ENCODE measurements around the gene CDH4. TPM values are rescaled to one million over a fixed set of nuclear protein-coding genes. Genes with fewer than 3 reads are reported as not detected.

The CDH4 gene
- total RNA-seq, 1 donor from 2014 or later, result under 0.01 TPM

GRCh38 chr20:61533231-61533631, 281.2 kb downstream of the CDH4 start:
- no peak for DNase-seq (ENCODE audit: low read depth in 2 of 2)

DNA sequence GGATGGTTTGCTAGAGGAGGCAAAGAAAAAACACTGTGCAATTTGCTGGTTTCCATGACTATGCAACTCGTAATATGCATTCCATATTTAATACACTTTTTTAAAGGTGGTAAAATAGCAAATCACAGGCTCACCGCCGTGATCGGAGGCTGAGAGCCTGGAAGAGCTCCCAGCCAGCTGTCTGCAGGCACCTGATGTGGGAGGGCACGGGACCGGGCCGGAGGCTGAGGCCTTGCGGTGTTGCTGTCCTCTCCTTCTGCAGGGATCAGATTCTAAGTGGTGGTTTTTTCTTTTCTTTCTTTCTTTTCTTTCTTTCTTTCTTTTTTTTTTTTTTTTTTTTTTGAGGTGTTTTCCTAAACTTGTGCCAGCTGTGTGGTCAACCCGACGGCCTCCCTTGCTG, 282.3 kb downstream of the CDH4 start:
- DNase-seq (ENCODE audit: low read depth in 2 of 2), result no peak

- no peak for DNase-seq (ENCODE audit: low read depth in 2 of 2)
These were observed 283.0 kb downstream of the CDH4 start for GRCh38 chr20:61535091-61535490.

DNA sequence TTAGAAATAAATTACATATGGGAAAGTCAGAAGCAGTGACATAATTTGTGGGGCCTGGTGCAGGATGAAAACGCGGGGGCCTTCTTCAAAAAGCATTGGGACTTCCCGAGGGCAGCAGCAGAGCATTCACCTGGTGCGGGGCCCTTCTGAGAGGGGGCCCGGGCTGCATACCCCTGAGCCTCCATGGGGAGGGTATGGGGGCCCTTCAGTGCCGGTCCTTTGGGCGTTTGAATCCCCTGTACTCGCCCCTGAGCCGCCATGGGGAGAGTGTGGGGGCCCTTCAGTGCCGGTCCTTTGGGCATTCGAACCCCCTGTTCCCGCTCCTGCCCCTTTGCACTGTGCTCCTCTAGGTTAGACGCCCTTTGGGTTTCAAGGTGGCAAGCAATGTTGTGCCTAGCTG, 283.5 kb downstream of the CDH4 start:
- DNase-seq (ENCODE audit: low read depth in 2 of 2), result no peak

DNA sequence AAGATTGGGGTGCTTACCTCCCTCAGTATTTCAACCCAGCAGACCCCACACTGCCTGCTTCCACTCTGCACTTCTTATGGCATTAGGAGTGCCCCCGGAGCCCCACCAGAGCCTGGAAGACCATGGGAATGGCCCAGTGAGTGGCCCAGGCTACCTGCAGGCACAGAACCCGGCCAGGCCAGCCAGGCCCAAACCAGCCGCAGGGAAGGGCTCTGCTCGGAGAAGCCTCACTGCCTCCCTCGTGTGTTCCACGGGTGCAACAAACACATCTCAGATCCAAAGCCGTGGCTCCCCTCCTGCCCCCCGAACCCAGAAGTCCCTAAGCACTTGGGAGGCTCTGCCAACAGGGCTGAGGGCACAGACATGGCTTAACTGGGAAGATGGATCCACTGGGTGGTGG, 283.9 kb downstream of the CDH4 start:
- DNase-seq (ENCODE audit: low read depth in 2 of 2), result no peak

- no peak for DNase-seq (ENCODE audit: low read depth in 2 of 2)
These were observed 284.6 kb downstream of the CDH4 start for GRCh38 chr20:61536671-61537070.

DNA sequence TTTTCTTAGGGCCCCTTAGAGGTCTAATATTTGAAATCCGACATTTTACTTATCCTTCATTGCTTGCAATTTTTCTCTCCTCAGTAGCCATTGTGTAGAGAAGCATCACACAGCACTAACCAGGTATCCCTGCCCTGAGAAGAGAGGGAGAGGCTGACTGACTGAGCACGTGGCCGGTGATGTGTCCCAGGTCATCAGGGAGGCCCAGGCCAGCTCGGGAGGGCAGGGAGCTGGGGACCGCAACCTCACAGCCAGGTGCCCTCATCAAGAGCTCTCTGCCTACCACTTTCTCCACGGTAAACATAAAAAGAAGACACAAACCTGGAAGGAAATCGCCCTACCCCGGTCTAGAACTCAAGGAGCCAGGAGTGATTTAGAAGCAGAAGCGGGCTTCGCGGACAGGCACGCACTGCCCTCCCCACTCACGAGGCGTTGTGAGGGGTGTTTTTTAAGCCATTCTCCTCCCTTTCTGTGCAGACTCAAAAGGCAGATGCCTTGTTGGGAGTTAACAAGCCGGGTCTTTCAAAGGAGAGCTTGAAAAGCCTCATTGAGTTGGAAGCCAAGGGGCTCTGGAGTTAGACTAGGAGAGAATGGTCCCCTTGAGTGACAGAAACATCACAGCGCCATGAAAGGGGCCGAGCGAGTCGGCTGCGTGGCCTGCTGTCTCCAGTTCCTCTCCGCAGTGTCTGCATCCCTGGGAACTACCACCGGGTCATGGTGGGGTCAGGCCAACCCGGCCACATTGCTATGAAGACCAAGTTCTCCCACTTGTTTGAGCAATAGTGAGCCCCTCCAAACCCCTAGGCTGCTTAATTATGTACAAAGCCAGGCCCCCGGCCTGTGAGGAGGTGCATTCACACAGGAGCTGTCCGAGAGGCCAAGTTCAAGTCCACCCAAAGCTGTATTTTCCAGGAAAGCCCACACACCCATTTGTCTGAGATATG, 285.4 kb downstream of the CDH4 start:
- DNase-seq (ENCODE audit: low read depth in 2 of 2), result no peak

DNA sequence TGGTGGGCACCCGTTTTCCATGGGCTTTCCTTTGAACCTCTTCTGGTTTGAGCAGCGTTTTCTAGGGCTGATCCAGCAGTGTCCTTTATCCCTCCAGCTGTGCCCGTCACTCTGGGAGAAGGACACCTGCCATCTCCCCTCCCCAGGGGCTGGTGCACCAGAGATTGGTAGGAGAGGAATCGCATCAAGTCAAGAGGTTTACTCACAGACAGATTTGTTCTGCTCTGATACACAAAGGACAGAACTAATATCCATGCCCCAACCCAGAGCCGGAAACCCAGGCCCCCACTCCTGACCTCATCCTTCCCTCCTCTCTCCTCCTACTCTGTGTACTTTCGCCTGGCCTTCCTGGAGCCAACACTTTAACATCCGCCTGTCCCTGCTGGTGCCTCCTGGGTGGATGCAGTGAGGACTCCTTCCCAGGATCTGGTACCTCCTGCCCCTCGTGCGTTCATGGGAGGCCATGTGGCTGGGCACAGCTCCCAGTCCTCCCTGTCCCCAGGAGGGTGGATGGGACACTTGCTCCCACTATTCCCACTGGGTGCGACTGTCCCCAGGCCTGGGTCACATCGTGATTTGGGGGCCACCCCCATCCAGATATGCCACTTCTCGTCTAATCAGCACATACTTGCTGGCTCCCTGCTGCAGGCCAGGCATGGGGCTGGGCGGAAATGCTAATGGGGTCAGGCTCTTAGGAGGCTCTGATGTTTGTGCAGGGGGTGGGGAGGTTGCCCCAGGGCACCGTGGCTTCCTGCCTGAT, 286.3 kb downstream of the CDH4 start:
- DNase-seq (ENCODE audit: low read depth in 2 of 2), result no peak

- DNase-seq (ENCODE audit: low read depth in 2 of 2), result no peak
These were observed 286.8 kb downstream of the CDH4 start for GRCh38 chr20:61538943-61539265.

DNA sequence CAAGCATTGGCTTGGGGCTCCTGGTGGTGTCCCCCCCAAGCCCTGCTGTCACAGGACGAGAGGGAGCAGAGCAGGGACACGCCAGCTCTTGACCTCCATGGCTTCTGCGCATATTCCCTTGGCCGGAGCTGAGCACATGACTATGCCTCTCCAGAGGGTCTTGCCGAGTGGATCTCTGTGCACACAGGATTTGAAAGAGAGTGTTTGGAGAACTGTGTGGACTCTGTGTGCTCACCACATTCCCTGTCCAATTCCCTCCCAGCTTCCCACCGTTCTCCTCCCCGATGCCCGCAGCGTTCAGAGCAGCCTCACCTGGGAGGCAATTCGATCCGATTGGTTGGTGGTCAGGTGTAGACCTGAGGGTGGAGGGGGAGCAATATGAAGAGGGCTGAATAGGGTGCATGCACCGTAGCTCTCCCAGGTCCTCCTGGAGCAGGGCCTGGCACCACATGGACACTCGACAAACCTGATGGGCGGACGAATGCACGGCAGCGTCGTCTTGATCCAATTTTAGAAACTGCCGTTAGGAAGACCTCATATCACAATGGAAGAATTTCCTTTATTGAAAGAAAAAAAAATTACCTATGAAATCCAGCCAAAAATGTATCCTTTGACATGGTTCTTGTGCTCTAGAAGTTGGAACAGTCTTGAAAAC, 287.8 kb downstream of the CDH4 start:
- DNase-seq (ENCODE audit: low read depth in 2 of 2), result no peak

- no peak for DNase-seq (ENCODE audit: low read depth in 2 of 2)
These were observed 289.5 kb downstream of the CDH4 start for GRCh38 chr20:61541537-61541936.

DNA sequence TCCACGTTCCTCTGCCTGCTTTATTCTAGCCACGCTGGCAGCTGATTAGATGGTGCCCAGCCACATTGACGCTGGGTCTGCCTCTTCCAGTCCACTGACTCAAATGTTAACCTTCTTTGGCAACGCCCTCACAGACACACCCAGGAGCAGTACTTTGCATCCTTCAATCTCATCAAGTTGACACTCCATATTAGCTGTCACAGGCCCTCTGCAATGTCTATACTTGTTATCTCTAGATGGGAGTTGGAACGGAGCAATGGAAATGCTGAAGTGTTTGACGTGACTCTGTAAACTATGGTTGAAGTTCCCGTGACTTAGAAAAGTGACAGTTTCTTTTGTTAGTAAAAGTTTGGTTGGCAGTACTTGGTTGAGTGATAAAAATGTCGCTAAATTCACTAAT, 291.0 kb downstream of the CDH4 start:
- no peak for DNase-seq (ENCODE audit: low read depth in 2 of 2)

DNA sequence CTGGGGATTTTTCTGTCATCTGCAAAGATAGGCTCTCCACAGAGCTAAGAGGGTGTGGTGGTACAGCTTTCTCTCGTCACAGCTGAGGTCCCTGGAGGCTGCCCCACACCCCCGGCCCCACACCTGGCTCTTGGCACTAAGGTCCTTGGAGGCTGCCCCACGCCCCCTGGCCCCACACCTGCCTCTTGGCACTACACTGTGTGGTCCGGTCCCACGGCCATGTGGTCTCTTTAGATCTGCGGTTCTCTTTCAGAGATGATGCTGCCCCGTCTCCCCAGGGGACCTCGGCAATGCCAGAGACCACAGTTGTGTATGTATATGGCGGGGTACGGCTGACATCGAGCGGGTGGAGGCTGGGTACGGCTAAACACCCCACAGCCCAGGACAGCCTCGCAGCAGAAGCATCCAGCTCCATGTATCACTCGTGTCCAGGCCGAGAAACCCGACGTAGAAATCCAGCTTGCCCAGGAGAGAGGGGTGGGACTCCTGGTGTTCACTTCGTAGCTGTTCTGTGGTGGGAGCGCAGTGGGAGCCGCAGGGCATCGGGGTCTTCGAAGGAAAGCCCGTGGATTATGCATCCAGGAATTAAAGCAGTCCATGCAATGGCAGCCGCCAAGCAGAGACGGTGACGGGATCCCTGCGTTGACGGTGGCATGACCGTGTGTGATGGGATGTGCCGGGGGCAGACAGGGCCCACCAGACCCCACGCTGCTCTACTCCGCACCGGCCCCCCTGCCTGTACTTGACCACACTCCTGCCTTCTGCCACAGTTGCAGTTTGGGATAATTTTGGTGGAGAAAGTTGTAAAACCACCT, 292.1 kb downstream of the CDH4 start:
- no peak for DNase-seq (ENCODE audit: low read depth in 2 of 2)

- no peak for DNase-seq (ENCODE audit: low read depth in 2 of 2)
These were observed 293.1 kb downstream of the CDH4 start for GRCh38 chr20:61544910-61545889.

- no peak for DNase-seq (ENCODE audit: low read depth in 2 of 2)
These were observed 294.6 kb downstream of the CDH4 start for GRCh38 chr20:61546641-61547040.

DNA sequence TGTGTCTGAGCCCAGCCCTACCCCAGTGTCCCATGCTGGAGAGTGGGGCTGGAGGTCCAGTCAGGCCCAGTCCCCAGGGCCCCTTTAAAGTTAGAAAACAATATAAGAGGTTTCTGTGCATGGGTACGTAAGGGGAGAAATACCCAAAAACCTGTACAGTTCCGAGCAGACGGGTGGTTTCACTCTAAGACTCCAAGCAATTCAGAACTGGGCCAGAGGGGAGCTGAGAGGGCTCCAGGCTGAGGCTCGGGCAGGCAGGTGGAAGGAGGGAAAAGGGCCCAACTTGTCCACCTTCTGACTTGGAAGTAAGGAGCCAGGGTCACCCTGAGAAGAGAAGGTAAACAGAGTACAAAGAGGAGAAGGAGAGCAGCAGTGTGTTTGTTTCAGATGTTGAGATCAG, 296.0 kb downstream of the CDH4 start:
- no peak for DNase-seq (ENCODE audit: low read depth in 2 of 2)

DNA sequence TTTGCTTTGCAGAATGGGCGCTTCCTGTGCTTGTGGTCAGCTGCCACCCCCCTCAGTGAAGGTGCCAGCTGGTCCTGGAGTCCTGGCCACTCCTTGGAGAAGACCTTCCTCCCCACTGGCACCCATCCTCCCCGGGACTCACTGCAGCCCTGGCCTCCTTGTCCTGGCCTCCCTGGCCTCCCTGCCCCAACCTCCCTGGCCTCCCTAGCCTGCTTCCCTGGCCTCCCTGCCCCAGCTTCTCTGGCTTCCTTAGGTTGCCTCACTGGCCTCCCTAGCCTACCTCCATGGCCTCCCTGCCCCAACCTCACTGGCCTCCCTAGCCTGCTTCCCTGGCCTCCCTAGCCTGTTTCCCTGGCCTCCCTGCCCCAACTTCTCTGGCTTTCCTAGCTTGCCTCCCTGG, 297.8 kb downstream of the CDH4 start:
- DNase-seq (ENCODE audit: low read depth in 2 of 2), result no peak

DNA sequence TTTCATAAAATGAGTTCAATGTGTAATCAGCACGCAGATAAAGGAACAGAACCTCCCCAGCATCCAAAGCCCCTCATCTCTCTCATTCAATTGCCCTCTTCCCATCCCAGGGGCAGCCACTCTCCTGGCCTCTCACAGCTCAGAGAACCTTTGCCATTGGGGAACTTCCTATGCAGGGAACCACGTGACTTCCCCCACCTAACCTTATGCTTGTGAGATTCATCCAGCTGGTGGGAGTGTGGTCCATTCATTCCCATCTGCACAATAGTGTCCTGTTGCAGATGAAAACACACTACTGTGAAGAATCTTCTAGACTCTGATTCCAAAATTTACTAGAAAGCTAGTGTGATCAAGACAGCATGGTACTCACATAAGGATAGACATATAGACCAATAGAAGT, 299.3 kb downstream of the CDH4 start:
- DNase-seq (ENCODE audit: low read depth in 2 of 2), result no peak

DNA sequence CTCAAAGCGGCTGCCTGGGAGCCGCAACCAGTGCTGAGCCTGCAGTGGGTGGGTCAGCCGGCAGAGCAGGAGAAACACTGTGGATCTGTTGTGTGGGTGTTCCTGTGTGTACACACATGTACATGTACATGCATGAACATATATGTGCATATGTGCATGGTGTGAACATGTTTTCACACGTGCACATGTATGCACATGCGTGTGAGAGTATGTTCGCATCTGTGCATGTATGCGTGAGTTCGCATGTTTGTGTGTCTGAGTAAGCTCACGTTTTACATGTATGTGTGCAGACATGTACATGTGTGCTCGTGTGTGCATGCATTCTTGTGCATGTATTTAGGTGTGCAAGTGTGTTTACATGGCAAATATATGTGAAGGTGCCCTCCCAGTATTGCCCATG, 302.6 kb downstream of the CDH4 start:
- no peak for DNase-seq (ENCODE audit: low read depth in 2 of 2)

DNA sequence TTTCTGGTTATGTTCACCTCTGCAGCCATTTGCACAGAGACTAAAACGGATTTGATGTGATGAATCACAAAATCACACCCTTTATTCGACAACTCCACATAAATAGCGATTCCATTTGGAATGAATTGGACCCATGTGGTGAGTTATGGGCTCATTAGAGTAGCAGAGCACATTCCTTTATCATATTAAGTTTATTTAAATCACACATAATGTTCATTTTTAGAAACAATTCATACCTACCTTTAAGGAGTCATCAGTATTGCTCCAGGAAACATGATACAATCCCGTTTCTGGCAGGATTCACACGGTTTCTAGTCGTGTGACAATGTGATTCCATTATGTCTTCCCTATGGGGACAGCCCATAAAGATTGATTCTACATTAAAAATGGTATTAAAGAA, 303.5 kb downstream of the CDH4 start:
- DNase-seq (ENCODE audit: low read depth in 2 of 2), result no peak
